ENCODE measurements around the gene TYW1.
"Not testable (repeated sequence)": the region's sequence is repeated elsewhere in the genome, so short reads cannot be mapped to it uniquely, and the experiment has no call there.

- not testable (repeated sequence) for TF ChIP-seq POU2F2 (IDR thresholded peaks at IDR 0.05; ENCODE audit: low read depth, low read length); POLR2A (IDR thresholded peaks at IDR 0.05; ENCODE audit: low read depth, low read length); POLR2AphosphoS5 (IDR thresholded peaks at IDR 0.05; ENCODE audit: low read depth, low read length); PAX5 (IDR thresholded peaks at IDR 0.05; ENCODE audit: insufficient read depth, low read length, severe bottlenecking); SPI1 (IDR thresholded peaks at IDR 0.05; ENCODE audit: low read depth, low read length); TAF1 (IDR thresholded peaks at IDR 0.05; ENCODE audit: low read depth, low read length)
Observed at GRCh38 chr7:67226967-67227366, 230.3 kb downstream of the TYW1 start.

Data from GM12891 (cell line).